Esophagus squamous epithelium (tissue), 5 donors: ENCODE results near the gene KCNK4. TPM values are rescaled to one million over a fixed set of nuclear protein-coding genes. Genes with fewer than 3 reads are reported as not detected.

Experiments used
- DNase-seq: peaks from one replicate; lab custom pipeline; 2025; lab: John Stamatoyannopoulos, UW
- H3K27ac ChIP-seq, 4 donors: fragments of 200-600 bp; sonication (generic); one replicate each; pipeline ENCODE4 v1.5.1; 2016 to 2019; ENCODE audit warnings: mild to moderate bottlenecking in 1 of 4
- H3K27me3 ChIP-seq, 4 donors: fragments of 200-600 bp; sonication (generic); 1 replicate in 3 of 4; 2 replicates in 1 of 4; pipeline versions ENCODE4 v1.5.1 to v1.6.0; 2017 to 2021; ENCODE audit warnings: antibody characterized with exemption in 1 of 4
- H3K36me3 ChIP-seq, 3 donors: fragments of 200-600 bp; sonication (generic); one replicate each; pipeline ENCODE4 v1.5.1; 2016 to 2019
- H3K4me1 ChIP-seq, 3 donors: fragments of 200-600 bp; sonication (generic); one replicate each; pipeline ENCODE4 v1.5.1; 2017 to 2019
- H3K4me3 ChIP-seq, 4 donors: fragments of 200-600 bp; sonication (generic); 1 replicate in 3 of 4; 2 replicates in 1 of 4; pipeline ENCODE4 v1.5.1; 2016 to 2019; ENCODE audit warnings: mild to moderate bottlenecking in 2 of 4, moderate library complexity in 1 of 4
- H3K9me3 ChIP-seq, 3 donors: fragments of 200-600 bp; sonication (generic); one replicate each; pipeline ENCODE4 v1.5.1; 2016 to 2019
- CTCF ChIP-seq, 6 experiments: fragments of 450-650 bp in 4 of 6; fragments of 200-600 bp in 2 of 6; sonication (generic) in 2 of 6; IDR thresholded peaks; one replicate each; pipeline ENCODE4 v1.5.1; 2016 to 2019; ENCODE audit warnings: antibody characterized with exemption in 6 of 6, mild to moderate bottlenecking in 4 of 6, moderate library complexity in 4 of 6
- POLR2A ChIP-seq, 4 donors: fragments of 450-650 bp; IDR thresholded peaks; one replicate each; pipeline ENCODE4 v1.6.1; 2017; ENCODE audit warnings: antibody characterized with exemption in 4 of 4, mild to moderate bottlenecking in 4 of 4, moderate library complexity in 3 of 4
- WGBS, 2 donors: methylation state at CpG; one replicate each; pipeline ENCODE4 v1.1.5; 2018; 5-methylcytosine and 5-hydroxymethylcytosine counted together
- intact Hi-C: fragments of 100-400 bp; cut with DNase I; formaldehyde crosslinking; loops from one replicate; pipeline ENCODE4 v1.15.0; 2022
- total RNA-seq, 4 donors: library from RNA; depleted of rRNA; stranded (reverse); fragments of >200 nt; gene quantifications; one replicate each; pipeline ENCODE4 v1.1.0, GENCODE V29; 2016
- donor health status: DM: yes; HTN: yes; CAD: no.

KCNK4 gene
- total RNA-seq, 4 donors from 2014 or later: not detected

- H3K36me3 ChIP-seq: peaks cover 0 to 10% (median 0%) of the 10 kb centered on the region in 3 donors
- peaks cover 7 to 30% (median 8%) of the 10 kb centered on the region in 4 donors for H3K27me3 ChIP-seq
- TF ChIP-seq CTCF (IDR thresholded peaks at IDR 0.05): no peak
- no peak for TF ChIP-seq POLR2A (IDR thresholded peaks at IDR 0.05)
- intact Hi-C loops: no loop called here
- peaks cover 37 to 58% (median 43%) of the 10 kb centered on the region in 3 donors for H3K4me1 ChIP-seq
- no peak for DNase-seq
- H3K9me3 ChIP-seq: no peaks in the 10 kb centered on the region
- H3K4me3 ChIP-seq: no peak overlapping the region
- 89 to 91% methylated on average over 4 to 16 of the region's 33 CpGs for WGBS, 2 donors
- no peak overlapping the region for H3K27ac ChIP-seq
Measured at GRCh38 chr11:64287676-64288352, 3.3 kb upstream of the KCNK4 start.

- no peak overlapping the region for H3K27ac ChIP-seq
- H3K36me3 ChIP-seq: peaks cover 0 to 10% (median 0%) of the 10 kb centered on the region in 3 donors
- H3K4me3 ChIP-seq: no peak overlapping the region
- WGBS, 2 donors: 90% methylated on average over 4 of the region's 9 CpGs; no CpG with 5 or more reads in 1 of the 2 donors
- H3K4me1 ChIP-seq: peaks cover 31 to 54% (median 39%) of the 10 kb centered on the region in 3 donors
- H3K27me3 ChIP-seq: peaks cover 8 to 35% (median 11%) of the 10 kb centered on the region in 4 donors
- no peak for DNase-seq
- H3K9me3 ChIP-seq: no peaks in the 10 kb centered on the region
- intact Hi-C loops: no loop called here
- no peak for TF ChIP-seq POLR2A (IDR thresholded peaks at IDR 0.05)
- no peak for TF ChIP-seq CTCF (IDR thresholded peaks at IDR 0.05)
Measured at GRCh38 chr11:64288353-64288750, 2.8 kb upstream of the KCNK4 start.

- DNase-seq: no peak
- intact Hi-C loops: no loop called here
- no peak overlapping the region for H3K27ac ChIP-seq
- H3K4me3 ChIP-seq: no peak overlapping the region
- H3K9me3 ChIP-seq: no peaks in the 10 kb centered on the region
- H3K27me3 ChIP-seq: peaks cover 8 to 43% (median 11%) of the 10 kb centered on the region in 4 donors
- H3K4me1 ChIP-seq: peaks cover 24 to 47% (median 32%) of the 10 kb centered on the region in 3 donors
- WGBS, 2 donors: 100% methylated on average over 3 of the region's 13 CpGs; no CpG with 5 or more reads in 1 of the 2 donors
- peaks cover 0 to 10% (median 0%) of the 10 kb centered on the region in 3 donors for H3K36me3 ChIP-seq
- TF ChIP-seq POLR2A (IDR thresholded peaks at IDR 0.05): no peak
- TF ChIP-seq CTCF (IDR thresholded peaks at IDR 0.05): no peak
Measured at GRCh38 chr11:64289002-64289564, 2.0 kb upstream of the KCNK4 start.

GRCh38 chr11:64290352-64291261 is 495 bp upstream of the KCNK4 start:
- peak overlapping the region in 1 of 4 donors; percentile 67 for H3K4me3 ChIP-seq
- H3K9me3 ChIP-seq: no peaks in the 10 kb centered on the region
- intact Hi-C loops: no loop called here
- no peak overlapping the region for H3K27ac ChIP-seq
- peaks cover 0 to 10% (median 0%) of the 10 kb centered on the region in 3 donors for H3K36me3 ChIP-seq
- no peak for DNase-seq
- TF ChIP-seq CTCF (IDR thresholded peaks at IDR 0.05) (no peak), POLR2A (IDR thresholded peaks at IDR 0.05) (no peak)
- 46 to 50% methylated on average over 4 to 6 of the region's 10 CpGs for WGBS, 2 donors
- H3K4me1 ChIP-seq: peaks cover 22 to 44% (median 29%) of the 10 kb centered on the region in 3 donors
- peaks cover 8 to 58% (median 11%) of the 10 kb centered on the region in 4 donors for H3K27me3 ChIP-seq
